Astrocyte (in vitro differentiated cells and primary cell): ENCODE measurements around the gene TRIP10. TPM values are rescaled to one million over a fixed set of nuclear protein-coding genes. Genes with fewer than 3 reads are reported as not detected.
"Not testable (repeated sequence)": the region's sequence is repeated elsewhere in the genome, so short reads cannot be mapped to it uniquely, and the experiment has no call there.

Source experiments
- DNase-seq: peaks from one replicate; pipeline ENCODE4 v3.0.0-alpha.2; 2010; ENCODE audit warnings: low read depth
- FAIRE-seq: peaks from 2 replicates; lab custom pipeline; 2011; peaks lifted over from hg19 to GRCh38; lab: Jason Lieb, UNC
- H2AFZ ChIP-seq: 2 replicates; pipeline ENCODE4 v1.6.0; 2012; ENCODE audit warnings: low read depth, low read length, inconsistent platforms
- H3K27ac ChIP-seq: 2 replicates; pipeline ENCODE4 v1.5.1; 2011; ENCODE audit warnings: low read depth, low read length, inconsistent platforms
- H3K27me3 ChIP-seq: 2 replicates; pipeline ENCODE4 v1.6.0; 2011; ENCODE audit warnings: low read length, inconsistent platforms; ENCODE audit not compliant: insufficient read depth
- H3K36me3 ChIP-seq: 2 replicates; pipeline ENCODE4 v1.5.1; 2011; ENCODE audit warnings: low read length, inconsistent platforms; ENCODE audit not compliant: insufficient read depth
- H3K4me1 ChIP-seq: 2 replicates; pipeline ENCODE4 v1.5.1; 2011; ENCODE audit warnings: low read length, inconsistent platforms; ENCODE audit not compliant: insufficient read depth
- H3K4me2 ChIP-seq: 2 replicates; pipeline ENCODE4 v1.6.0; 2012; ENCODE audit warnings: low read length, inconsistent platforms
- H3K4me3 ChIP-seq: 2 replicates; pipeline ENCODE4 v1.5.1; 2011; ENCODE audit warnings: low read depth, mild to moderate bottlenecking, low read length, inconsistent platforms; ENCODE audit not compliant: insufficient read depth
- H3K79me2 ChIP-seq: 2 replicates; pipeline ENCODE4 v1.6.0; 2012; ENCODE audit warnings: mild to moderate bottlenecking, low read length, inconsistent platforms; ENCODE audit not compliant: insufficient read depth
- H3K9ac ChIP-seq: 2 replicates; pipeline ENCODE4 v1.6.0; 2012; ENCODE audit warnings: mild to moderate bottlenecking, low read length, inconsistent platforms
- H3K9me3 ChIP-seq: 2 replicates; pipeline ENCODE4 v1.5.1; 2012; ENCODE audit warnings: low read depth, mild to moderate bottlenecking, low read length, inconsistent platforms; ENCODE audit not compliant: insufficient read depth
- H4K20me1 ChIP-seq: 2 replicates; pipeline ENCODE4 v1.6.0; 2012; ENCODE audit warnings: low read length, inconsistent platforms; ENCODE audit not compliant: insufficient read depth
- H3K27ac Mint-ChIP-seq: one replicate; pipeline ENCODE4 v1.8.0; 2021; ENCODE audit warnings: mild to moderate bottlenecking, mixed read lengths; ENCODE audit not compliant: unreplicated experiment
- H3K27me3 Mint-ChIP-seq: one replicate; pipeline ENCODE4 v1.8.0; 2021; ENCODE audit warnings: low read depth, mixed read lengths; ENCODE audit not compliant: unreplicated experiment
- H3K36me3 Mint-ChIP-seq: one replicate; pipeline ENCODE4 v1.8.0; 2021; ENCODE audit warnings: low read depth, mixed read lengths; ENCODE audit not compliant: unreplicated experiment
- H3K4me1 Mint-ChIP-seq: one replicate; pipeline ENCODE4 v1.8.0; 2021; ENCODE audit warnings: low read depth, mixed read lengths; ENCODE audit not compliant: unreplicated experiment
- H3K4me3 Mint-ChIP-seq: one replicate; pipeline ENCODE4 v1.8.0; 2021; ENCODE audit warnings: mild to moderate bottlenecking, moderate library complexity, mixed read lengths; ENCODE audit not compliant: unreplicated experiment
- H3K9me3 Mint-ChIP-seq: one replicate; pipeline ENCODE4 v1.8.0; 2021; ENCODE audit warnings: mild to moderate bottlenecking, mixed read lengths; ENCODE audit not compliant: unreplicated experiment
- CTCF ChIP-seq: IDR thresholded peaks from 2 replicates; pipeline ENCODE4 v1.5.1; 2011; ENCODE audit warnings: low read depth, mild to moderate bottlenecking, inconsistent platforms, low read length, moderate library complexity; ENCODE audit not compliant: insufficient read depth
- EZH2 ChIP-seq: IDR thresholded peaks from 2 replicates; pipeline ENCODE4 v1.6.1; 2012; ENCODE audit warnings: mild to moderate bottlenecking, low read length, inconsistent platforms; ENCODE audit not compliant: insufficient read depth
- total RNA-seq: library from RNA; stranded (reverse); gene quantifications from 2 replicates; pipeline ENCODE4 v1.2.1, GENCODE V29; 2021

Gene TRIP10
- total RNA-seq, 1 donor from 2014 or later = 41.4 TPM

- H3K4me1 Mint-ChIP-seq = peaks cover 6% of the 10 kb centered on the region
These were observed 21.7 kb downstream of the TRIP10 start for GRCh38 chr19:6761053-6761676.

GRCh38 chr19:6762253-6762797 lies 22.8 kb downstream of the TRIP10 start:
- not testable (repeated sequence) for H2AFZ ChIP-seq, H3K4me1 ChIP-seq, H3K36me3 ChIP-seq, H3K4me3 Mint-ChIP-seq, FAIRE-seq, H3K9ac ChIP-seq, H3K27ac ChIP-seq, H3K79me2 ChIP-seq, H3K9me3 Mint-ChIP-seq, H3K36me3 Mint-ChIP-seq, H3K4me2 ChIP-seq, H3K4me3 ChIP-seq, H3K27ac Mint-ChIP-seq, H3K9me3 ChIP-seq, H4K20me1 ChIP-seq, DNase-seq
- H3K4me1 Mint-ChIP-seq = peaks cover 12% of the 10 kb centered on the region
- H3K27me3 Mint-ChIP-seq = peaks cover 13% of the 10 kb centered on the region
- peaks cover 10% of the 10 kb centered on the region for H3K27me3 ChIP-seq

More at GRCh38 chr19:6761053-6761676, 21.7 kb downstream of the TRIP10 start:
- H3K4me2 ChIP-seq = no peak overlapping the region
- no peaks in the 10 kb centered on the region for H4K20me1 ChIP-seq
- no peak overlapping the region for H3K9ac ChIP-seq
- DNase-seq (no peak), FAIRE-seq (no peak)
- H3K4me1 ChIP-seq = no peaks in the 10 kb centered on the region
- no peaks in the 10 kb centered on the region for H3K36me3 Mint-ChIP-seq
- no peaks in the 10 kb centered on the region for H3K9me3 ChIP-seq
- no peak overlapping the region for H3K27ac ChIP-seq
- H3K4me3 ChIP-seq = no peak overlapping the region
- H2AFZ ChIP-seq = no peak overlapping the region
- no peaks in the 10 kb centered on the region for H3K36me3 ChIP-seq
- H3K9me3 Mint-ChIP-seq = no peaks in the 10 kb centered on the region
- H3K4me3 Mint-ChIP-seq = no peak overlapping the region
- H3K79me2 ChIP-seq = no peaks in the 10 kb centered on the region
- H3K27me3 ChIP-seq = no peaks in the 10 kb centered on the region
- TF ChIP-seq CTCF (no peak), EZH2 (no peak)
- no peak overlapping the region for H3K27ac Mint-ChIP-seq
- peaks cover 3% of the 10 kb centered on the region for H3K27me3 Mint-ChIP-seq

- peak overlapping the region; percentile 10 for H3K4me2 ChIP-seq
- H3K4me3 ChIP-seq = no peak overlapping the region
- H3K36me3 Mint-ChIP-seq = no peaks in the 10 kb centered on the region
- H3K4me3 Mint-ChIP-seq = peak overlapping the region; percentile 27
- no peak overlapping the region for H3K27ac ChIP-seq
- H4K20me1 ChIP-seq = no peaks in the 10 kb centered on the region
- no peak overlapping the region for H2AFZ ChIP-seq
- H3K36me3 ChIP-seq = no peaks in the 10 kb centered on the region
- H3K79me2 ChIP-seq = no peaks in the 10 kb centered on the region
- H3K27ac Mint-ChIP-seq = no peak overlapping the region
- no peak for TF ChIP-seq CTCF
- TF ChIP-seq EZH2 = no peak
- H3K9me3 ChIP-seq = no peaks in the 10 kb centered on the region
- FAIRE-seq (no peak), DNase-seq (no peak)
- peaks cover 10% of the 10 kb centered on the region for H3K27me3 ChIP-seq
- no peak overlapping the region for H3K9ac ChIP-seq
- H3K9me3 Mint-ChIP-seq = peaks cover 2% of the 10 kb centered on the region
- peaks cover 2% of the 10 kb centered on the region for H3K4me1 ChIP-seq
- peaks cover 22% of the 10 kb centered on the region for H3K27me3 Mint-ChIP-seq
- H3K4me1 Mint-ChIP-seq = peaks cover 12% of the 10 kb centered on the region
These were observed 26.4 kb downstream of the TRIP10 start for GRCh38 chr19:6765738-6766356.
